Measurements from ENCODE around the gene PMM2. TPM values are rescaled to one million over a fixed set of nuclear protein-coding genes. Genes with fewer than 3 reads are reported as not detected.
A peak's percentile ranks its signal among the peaks of the same experiment; 100 is the strongest.
"Not testable (repeated sequence)": the region's sequence is repeated elsewhere in the genome, so short reads cannot be mapped to it uniquely, and the experiment has no call there.

Gene PMM2
- total RNA-seq, result 39.5 and 42.7 TPM in 2 replicates

GRCh38 chr16:8797364-8798173 lies at the start of gene PMM2, which contains the start of gene TMEM186:
Gene PMM2, plus strand, starts transcription at chr16:8797839. Its CDS starts 44 bp downstream, at chr16:8797883.
Gene TMEM186, minus strand, starts transcription at chr16:8797639. Its CDS starts 25 bp downstream, at chr16:8797614.
- Histone ChIP-seq H3K4me1 (ENCODE audit: insufficient read depth, low read length) (peaks cover 26% of the 10 kb centered on the region), H3K27ac (ENCODE audit: low read depth, low read length) (peak within 1 kb of the TSS; percentile 96), H3K36me3 (ENCODE audit: insufficient read depth, low read length) (peaks cover 24% of the 10 kb centered on the region), H3K9me3 (ENCODE audit: low read depth, low read length) (no peaks in the 10 kb centered on the region), H4K20me1 (ENCODE audit: insufficient read depth, low read length) (peaks cover 27% of the 10 kb centered on the region), H2AFZ (ENCODE audit: low read length) (peak within 1 kb of the TSS; percentile 89), H3K27me3 (ENCODE audit: insufficient read depth, low read length) (no peaks in the 10 kb centered on the region), H3K79me2 (ENCODE audit: insufficient read depth, low read length) (peaks cover 71% of the 10 kb centered on the region), H3K4me2 (ENCODE audit: insufficient read depth, low read length) (peak within 1 kb of the TSS; percentile 89), H3K4me3 (ENCODE audit: insufficient read depth, low read length) (peak within 1 kb of the TSS; percentile 97)
- TF ChIP-seq CTCF (IDR thresholded peaks at IDR 0.05; ENCODE audit: extremely low read depth, low read depth, low read length), result no peak
- peak; percentile 97 for DNase-seq (ENCODE audit: insufficient read length, low spot score, missing footprints)

GRCh38 chr16:8748944-8749343 lies 48.7 kb upstream of the PMM2 start:
- not testable (repeated sequence) for DNase-seq (ENCODE audit: insufficient read length, low spot score, missing footprints)

GRCh38 chr16:8751481-8752311 lies 45.9 kb upstream of the PMM2 start:
- no peak overlapping the region for H2AFZ ChIP-seq (ENCODE audit: low read length)
- H3K4me1 ChIP-seq (ENCODE audit: insufficient read depth, low read length), result peaks cover 9% of the 10 kb centered on the region
- peak overlapping the region; percentile 40 for H3K4me2 ChIP-seq (ENCODE audit: insufficient read depth, low read length)

More at GRCh38 chr16:8748944-8749343, 48.7 kb upstream of the PMM2 start:
- not testable (repeated sequence) for H3K79me2 ChIP-seq (ENCODE audit: insufficient read depth, low read length); H3K9me3 ChIP-seq (ENCODE audit: low read depth, low read length); H3K4me1 ChIP-seq (ENCODE audit: insufficient read depth, low read length); H3K4me3 ChIP-seq (ENCODE audit: insufficient read depth, low read length); H3K4me2 ChIP-seq (ENCODE audit: insufficient read depth, low read length); H3K27me3 ChIP-seq (ENCODE audit: insufficient read depth, low read length); H4K20me1 ChIP-seq (ENCODE audit: insufficient read depth, low read length); H2AFZ ChIP-seq (ENCODE audit: low read length); H3K27ac ChIP-seq (ENCODE audit: low read depth, low read length); H3K36me3 ChIP-seq (ENCODE audit: insufficient read depth, low read length)

GRCh38 chr16:8752706-8753105 lies 44.9 kb upstream of the PMM2 start:
- H3K36me3 ChIP-seq (ENCODE audit: insufficient read depth, low read length), result no peaks in the 10 kb centered on the region

More at GRCh38 chr16:8751481-8752311, 45.9 kb upstream of the PMM2 start:
- DNase-seq (ENCODE audit: insufficient read length, low spot score, missing footprints), result peak; percentile 53
- TF ChIP-seq CTCF (IDR thresholded peaks at IDR 0.05; ENCODE audit: extremely low read depth, low read depth, low read length), result no peak
- no peak overlapping the region for H3K4me3 ChIP-seq (ENCODE audit: insufficient read depth, low read length)
- no peaks in the 10 kb centered on the region for H4K20me1 ChIP-seq (ENCODE audit: insufficient read depth, low read length)
- no peaks in the 10 kb centered on the region for H3K27me3 ChIP-seq (ENCODE audit: insufficient read depth, low read length)
- no peak overlapping the region for H3K27ac ChIP-seq (ENCODE audit: low read depth, low read length)
- no peaks in the 10 kb centered on the region for H3K9me3 ChIP-seq (ENCODE audit: low read depth, low read length)
- no peaks in the 10 kb centered on the region for H3K36me3 ChIP-seq (ENCODE audit: insufficient read depth, low read length)
- H3K79me2 ChIP-seq (ENCODE audit: insufficient read depth, low read length), result no peaks in the 10 kb centered on the region

More at GRCh38 chr16:8752706-8753105, 44.9 kb upstream of the PMM2 start:
- no peak overlapping the region for H2AFZ ChIP-seq (ENCODE audit: low read length)
- peaks cover 9% of the 10 kb centered on the region for H3K4me1 ChIP-seq (ENCODE audit: insufficient read depth, low read length)
- H3K27me3 ChIP-seq (ENCODE audit: insufficient read depth, low read length), result no peaks in the 10 kb centered on the region
- H3K9me3 ChIP-seq (ENCODE audit: low read depth, low read length), result no peaks in the 10 kb centered on the region
- no peaks in the 10 kb centered on the region for H3K79me2 ChIP-seq (ENCODE audit: insufficient read depth, low read length)
- no peak overlapping the region for H3K4me3 ChIP-seq (ENCODE audit: insufficient read depth, low read length)
- no peak overlapping the region for H3K4me2 ChIP-seq (ENCODE audit: insufficient read depth, low read length)
- TF ChIP-seq CTCF (IDR thresholded peaks at IDR 0.05; ENCODE audit: extremely low read depth, low read depth, low read length), result no peak
- H4K20me1 ChIP-seq (ENCODE audit: insufficient read depth, low read length), result no peaks in the 10 kb centered on the region
- no peak overlapping the region for H3K27ac ChIP-seq (ENCODE audit: low read depth, low read length)
- DNase-seq (ENCODE audit: insufficient read length, low spot score, missing footprints), result no peak
